ENCODE data around the gene RAD9A.
"Not testable (repeated sequence)": the region's sequence is repeated elsewhere in the genome, so short reads cannot be mapped to it uniquely, and the experiment has no call there.

Gene RAD9A

DNA sequence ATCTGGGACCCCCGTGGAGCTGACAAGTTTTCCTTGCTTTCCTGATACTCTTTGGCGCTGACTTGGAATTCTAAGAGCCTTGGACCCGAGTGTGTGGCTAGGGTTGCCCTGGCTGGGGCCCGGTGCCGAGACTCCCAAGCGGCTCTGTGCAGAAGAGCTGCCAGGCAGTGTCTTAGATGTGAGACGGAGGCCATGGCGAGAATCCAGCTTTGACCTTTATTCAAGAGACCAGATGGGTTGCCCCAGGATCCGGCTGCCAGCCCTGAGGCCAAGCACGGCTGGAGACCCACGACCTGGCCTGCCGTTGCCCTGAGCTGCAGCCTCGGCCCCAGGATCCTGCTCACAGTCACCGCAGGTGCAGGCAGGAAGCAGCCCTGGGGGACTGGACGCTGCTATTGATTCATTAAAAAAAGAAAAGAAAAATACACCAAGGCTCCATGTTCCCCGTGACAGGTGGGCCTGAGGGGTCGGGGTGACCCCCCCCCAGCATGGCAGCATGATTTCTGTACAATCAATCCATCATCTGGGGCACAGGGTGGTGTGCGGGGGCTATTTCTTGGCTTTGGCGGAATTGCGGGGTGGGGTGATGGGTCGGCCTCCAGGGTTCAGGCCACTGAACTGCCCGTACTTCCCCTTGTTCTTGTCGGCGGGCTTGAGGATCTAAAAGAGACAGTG is 6.3 kb downstream of the RAD9A start:
- DNase-seq = no peak

- no peak for DNase-seq
These were observed 7.1 kb downstream of the RAD9A start for GRCh38 chr11:67398661-67399563.

DNA sequence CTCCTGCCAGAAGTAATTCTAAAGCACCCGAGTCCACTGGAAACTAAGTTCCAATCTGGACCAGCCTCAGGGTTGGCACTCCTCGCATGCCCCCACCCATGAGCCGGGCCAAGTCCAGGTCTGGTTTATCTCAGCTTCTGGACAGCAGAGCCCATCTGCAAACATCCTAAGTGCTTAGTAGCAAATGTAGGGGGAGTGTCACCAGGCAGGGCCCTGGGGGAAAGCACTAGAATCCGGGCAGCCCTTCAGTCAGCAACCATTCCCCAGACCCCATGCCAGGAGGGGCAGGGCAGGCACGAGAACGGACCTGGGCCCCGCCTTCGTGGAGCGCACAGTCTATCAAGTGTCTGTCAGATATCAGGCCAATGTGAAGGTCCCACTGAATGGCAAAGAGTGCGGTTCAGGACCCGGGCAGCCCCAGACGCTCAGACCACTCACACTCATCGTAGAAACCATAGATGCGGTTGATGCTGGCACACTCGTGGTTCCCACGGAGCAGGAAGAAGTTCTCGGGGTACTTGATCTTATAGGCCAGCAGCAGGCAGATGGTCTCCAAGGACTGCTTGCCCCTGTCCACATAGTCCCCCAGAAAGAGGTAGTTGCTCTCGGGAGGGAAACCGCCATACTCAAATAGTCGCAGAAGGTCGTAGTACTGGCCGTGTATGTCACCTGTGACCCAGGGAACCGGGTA is 8.6 kb downstream of the RAD9A start:
- DNase-seq = no peak

DNA sequence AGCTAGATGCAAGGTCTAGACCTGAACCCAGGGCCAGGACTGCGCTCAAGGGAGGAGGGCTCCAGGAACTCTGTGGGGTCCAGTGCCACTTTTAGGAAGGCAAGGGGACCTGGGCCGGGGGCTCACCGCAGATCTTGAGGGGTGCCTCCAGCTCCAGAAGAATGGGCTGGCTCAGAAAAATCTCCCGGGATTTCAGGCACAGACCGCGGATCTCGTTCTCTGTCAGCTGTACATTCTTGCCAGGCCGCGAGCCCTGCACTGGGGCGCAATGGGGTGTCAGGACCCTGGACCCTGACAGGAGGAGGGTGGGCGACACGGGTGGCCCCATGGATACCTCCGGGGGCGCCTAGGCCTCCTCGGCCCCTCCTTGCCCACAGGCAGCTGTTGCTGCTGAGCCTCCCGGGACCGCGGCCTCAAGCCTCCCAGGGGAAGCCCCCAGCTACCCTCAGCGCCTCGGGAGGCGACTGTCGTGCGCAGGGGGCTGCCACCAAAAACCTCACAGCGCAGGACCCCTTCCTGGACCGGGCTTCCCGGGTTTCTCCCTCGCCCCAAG is 9.2 kb downstream of the RAD9A start:
- DNase-seq = no peak

DNA sequence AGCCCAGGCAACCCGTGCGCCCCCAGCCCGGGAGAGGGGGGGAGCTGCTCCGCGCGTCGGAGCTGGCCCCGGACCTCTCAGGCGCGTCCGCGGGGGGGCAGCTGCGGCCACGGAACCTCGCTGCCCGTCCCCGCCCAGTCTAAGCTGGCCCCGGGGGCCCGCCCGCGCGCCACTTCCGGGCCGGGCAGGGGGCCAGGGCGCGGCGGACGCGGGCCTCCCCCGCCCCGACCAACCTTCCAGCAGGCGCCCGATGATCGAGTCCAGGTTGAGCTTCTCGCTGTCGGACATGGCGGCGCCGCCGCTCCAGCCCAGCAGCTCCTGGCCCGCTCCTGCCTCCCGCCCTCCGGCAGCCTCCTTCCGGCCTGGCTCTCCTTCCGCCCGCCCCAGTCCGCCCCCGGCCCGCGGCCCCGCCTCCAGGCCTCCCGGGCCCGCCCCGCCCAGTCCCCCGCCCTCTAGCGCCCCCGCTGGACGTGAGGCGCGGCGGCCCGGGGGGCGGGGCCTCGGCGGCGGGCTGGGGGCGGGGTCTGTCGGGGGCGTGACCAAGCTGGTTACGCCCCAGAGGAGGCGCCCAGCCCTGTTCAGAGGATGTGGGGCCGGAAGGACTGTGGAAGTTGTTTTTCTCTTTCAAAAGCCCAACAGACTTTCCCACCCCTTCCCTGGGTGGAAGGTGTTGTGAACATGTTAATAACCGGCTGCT is 9.9 kb downstream of the RAD9A start, which contains the start of gene PPP1CA:
Gene PPP1CA, minus strand, starts transcription at position 364 of the 697 bp plus-strand sequence. Its CDS starts 76 bp downstream, at position 288.
- peak; percentile 89 for DNase-seq

DNA sequence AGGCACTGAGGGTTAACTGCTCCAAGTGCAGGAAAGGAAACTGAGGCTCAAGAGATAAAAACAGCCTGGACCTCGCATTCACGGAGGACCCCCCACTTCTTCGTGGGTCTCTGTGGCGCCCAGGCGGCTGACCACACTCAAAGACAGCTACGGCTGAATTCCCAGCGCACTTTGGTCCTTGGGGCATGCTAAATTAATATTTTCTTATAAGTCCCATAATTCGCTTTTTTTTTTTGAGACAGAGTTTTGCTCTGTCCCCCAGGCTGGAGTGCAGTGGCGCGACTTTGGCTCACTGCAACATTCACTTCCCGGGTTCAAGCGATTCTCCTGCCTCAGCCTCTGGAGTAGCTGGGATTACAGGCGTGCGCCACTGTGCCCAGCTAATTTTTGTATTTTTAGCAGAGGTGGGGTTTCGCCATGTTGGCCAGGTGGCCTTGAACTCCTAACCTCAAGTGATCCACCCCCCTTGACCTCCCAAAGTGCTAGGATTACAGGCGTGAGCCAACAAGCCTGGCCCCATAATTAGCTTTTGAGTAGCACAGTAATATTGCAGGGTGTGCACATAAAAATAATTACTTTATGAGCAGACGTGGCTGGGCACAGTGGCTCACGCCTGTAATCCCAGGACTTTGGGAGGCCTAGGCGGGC is 10.5 kb downstream of the RAD9A start:
- DNase-seq = not testable (repeated sequence)

DNA sequence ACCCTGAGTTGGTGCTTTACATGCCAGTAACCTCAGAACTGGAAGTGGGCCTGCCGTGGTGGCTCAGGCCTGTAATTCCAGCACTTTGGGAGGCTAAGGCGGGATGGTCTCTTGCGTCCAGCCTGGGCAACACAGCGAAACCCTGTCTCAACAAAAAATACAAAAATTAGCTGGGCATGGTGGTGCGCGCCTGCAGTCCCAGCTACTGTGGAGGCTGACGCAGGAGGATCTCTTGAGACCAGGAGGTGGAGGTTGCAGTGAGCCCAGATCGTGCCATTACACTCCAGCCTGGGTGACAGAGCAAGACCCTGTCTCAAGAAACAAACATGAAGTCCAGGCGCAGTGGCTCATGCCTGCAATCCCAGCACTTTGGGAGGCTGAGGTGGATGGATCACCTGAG is 11.3 kb downstream of the RAD9A start:
- DNase-seq = not testable (repeated sequence)

- DNase-seq = no peak
These were observed 12.9 kb downstream of the RAD9A start for GRCh38 chr11:67404515-67405195.

DNA sequence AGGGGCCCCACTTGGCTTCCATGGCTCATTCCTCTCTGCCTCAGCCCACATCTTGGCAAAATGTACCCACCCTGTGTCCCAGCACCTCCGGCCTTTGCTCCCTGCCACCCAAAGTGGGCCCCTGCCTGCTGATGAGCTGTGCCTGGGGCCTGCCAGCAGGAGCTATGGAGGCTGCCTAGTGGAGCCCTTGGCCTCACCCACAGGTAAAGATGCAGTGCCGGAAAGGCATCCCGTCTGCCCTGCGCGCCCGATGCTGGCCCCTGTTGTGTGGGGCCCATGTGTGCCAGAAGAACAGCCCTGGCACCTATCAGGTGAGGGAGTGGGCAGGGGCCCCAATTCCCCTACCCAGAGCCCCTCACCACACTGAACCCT is 13.4 kb downstream of the RAD9A start:
- no peak for DNase-seq

DNA sequence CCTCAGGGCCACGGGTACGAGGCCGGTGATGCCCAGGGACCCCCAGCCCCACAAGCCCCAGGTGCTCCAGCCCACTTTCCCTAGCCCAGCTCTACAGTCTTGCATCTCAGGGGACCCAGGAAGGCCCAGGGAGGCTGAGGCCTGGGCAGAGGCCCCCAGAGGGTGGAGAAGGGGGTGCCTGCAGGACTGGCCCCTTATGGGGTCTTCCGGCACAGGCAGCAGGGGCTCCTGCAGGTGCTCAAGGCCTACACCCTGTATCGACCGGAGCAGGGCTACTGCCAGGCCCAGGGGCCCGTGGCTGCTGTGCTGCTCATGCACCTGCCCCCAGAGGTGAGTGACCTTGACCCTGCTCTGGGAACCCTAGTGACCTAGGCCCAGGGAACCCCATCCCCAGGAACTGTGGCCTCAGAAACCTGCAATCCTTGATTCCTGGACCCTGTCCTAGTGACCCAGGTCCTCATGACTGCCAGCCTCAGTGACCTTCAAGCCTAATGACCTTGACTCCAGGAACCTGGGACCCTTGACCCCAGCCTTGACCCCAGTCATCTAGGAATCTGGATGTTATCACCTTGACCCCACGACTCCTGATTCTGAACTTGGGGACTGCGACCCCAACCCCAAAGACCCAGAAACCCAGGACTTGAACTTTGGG is 14.0 kb downstream of the RAD9A start:
- no peak for DNase-seq

GRCh38 chr11:67406420-67406968 is 14.7 kb downstream of the RAD9A start:
- no peak for DNase-seq

- no peak for DNase-seq
These were observed 15.3 kb downstream of the RAD9A start for GRCh38 chr11:67406969-67407687.

DNA sequence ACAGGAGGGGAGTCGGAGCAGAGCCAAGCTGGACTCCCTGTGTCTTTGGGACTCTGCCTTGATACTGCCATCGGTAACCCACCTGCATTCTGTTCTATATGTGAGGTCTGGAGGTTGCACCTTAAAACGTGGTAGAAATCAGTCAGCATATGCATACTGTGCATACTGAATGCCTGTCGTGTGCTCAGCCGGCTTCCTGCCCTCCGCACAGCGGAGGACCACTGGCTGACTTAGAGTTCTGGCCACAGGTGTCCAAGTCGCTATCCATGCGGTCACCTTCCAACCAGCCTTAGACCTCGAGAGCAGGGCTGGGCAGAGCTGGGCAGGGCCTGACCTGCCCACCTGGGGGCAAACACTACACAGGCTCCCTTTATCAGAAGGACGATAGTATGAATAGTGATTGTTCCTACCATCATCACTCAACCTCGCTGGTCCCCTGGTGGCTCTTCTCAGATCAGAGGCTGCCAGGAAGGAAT is 15.9 kb downstream of the RAD9A start:
- DNase-seq = no peak

DNA sequence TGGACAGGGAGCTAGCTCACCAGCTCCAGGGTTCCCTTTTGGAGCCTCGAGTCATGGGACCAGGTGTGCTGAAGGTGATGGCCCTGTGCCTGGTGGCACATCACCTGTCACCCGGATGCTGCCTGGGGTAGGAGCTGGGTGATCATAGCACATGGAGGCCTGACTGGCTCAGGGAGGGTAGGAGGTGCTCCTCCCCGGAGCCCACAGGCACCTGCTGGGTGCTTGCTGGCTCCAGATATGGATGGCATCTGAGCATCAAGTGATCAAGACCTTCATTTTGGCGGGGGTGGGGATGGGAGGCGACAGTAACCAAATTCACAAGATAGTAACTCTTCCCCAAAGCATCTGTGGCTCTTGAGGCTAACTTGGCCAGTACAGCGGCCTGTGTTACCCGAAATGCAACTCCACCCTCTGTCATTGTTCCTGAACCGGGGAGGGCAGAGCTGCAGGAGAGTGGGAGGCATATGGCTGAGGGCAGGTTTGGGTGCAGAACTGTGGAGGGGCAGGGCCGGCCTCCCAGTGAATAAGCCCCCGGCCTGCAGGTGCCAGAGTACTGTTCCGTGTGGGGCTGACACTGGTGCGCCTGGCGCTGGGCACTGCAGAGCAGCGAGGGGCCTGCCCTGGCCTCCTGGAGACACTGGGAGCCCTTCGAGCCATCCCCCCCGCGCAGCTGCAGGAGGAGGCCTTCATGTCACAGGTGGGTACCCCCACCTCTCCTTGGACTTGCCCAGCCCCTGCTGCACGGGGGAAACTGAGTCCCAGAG is 16.8 kb downstream of the RAD9A start:
- DNase-seq = no peak

DNA sequence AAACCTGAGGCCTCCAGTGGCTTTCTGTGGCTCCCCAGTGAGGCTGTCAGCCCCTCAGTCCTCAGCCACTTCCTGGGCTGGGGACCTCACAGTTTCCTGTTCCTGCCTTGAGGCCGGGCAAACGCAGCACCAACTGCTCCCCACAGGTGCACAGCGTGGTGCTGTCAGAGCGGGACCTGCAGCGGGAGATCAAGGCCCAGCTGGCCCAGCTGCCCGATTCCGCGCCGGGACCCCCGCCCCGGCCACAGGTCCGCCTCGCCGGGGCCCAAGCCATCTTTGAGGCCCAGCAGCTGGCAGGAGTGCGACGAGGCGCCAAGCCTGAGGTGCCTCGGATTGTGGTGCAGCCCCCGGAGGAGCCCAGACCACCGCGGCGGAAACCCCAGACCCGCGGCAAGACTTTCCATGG is 17.5 kb downstream of the RAD9A start:
- peak; percentile 47 for DNase-seq

DNA sequence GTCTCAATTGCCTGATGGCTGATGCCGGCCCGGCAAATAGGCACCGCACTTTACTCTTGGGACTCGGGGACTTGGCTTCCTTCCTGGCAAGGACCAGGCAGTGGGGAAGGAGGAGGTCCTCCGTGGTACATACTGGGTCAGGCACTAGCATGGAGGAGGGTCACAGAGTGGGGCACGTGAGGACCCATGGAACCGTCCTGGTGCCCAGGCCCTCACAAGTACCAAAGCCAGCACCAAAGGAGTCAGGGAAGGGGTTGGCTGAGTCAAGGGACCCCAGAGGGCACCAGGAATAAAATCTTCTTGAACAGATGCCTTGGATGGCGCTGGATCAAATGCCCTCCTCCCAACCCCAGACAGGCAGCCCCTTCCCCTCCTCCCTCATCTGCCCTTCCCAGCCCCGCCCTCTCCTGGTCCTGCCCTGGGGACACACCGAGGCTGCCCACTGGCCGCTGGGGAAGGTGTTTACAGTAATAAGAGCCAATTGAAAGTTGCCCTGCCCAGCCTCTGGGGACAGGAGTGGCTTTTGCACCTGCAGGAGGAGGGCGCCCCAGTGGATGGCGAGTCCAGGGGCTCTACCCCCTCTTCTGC is 18.1 kb downstream of the RAD9A start:
- peak; percentile 56 for DNase-seq

DNA sequence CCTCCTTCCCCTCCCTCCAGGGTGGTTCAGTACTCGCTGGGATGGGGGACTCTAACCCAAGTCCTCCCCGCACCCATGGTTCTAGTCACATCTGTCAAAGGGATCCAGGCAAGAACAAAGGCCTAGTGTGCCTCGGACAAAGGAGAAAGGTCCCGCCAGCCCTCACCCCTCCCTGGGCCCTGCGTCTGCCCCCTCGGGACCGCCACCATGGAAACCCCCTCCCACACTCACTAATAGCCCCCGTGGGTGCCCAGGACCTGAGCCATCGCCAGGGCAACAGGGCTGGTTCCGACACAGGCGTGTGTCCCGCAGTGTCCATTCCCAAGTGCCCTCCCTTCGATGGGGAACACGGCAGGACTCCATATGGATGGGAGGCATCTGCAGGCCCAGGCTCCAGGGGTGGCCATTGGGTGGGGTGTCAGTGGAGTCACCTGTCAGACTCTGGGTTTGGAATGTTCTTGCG is 18.6 kb downstream of the RAD9A start:
- DNase-seq = no peak
